GM12878 (cell line): ENCODE results near the gene ATP6V1F. TPM values are rescaled to one million over a fixed set of nuclear protein-coding genes. Genes with fewer than 3 reads are reported as not detected.

Experiments used
- ATAC-seq: fragments of 200-7000 bp; cut with Tn5 transposase; 3 replicates; pipeline ENCODE4 v1.9.1; 2020; ENCODE audit warnings: mild to moderate bottlenecking, moderate library complexity
- BruUV-seq: library from RNA; stranded (reverse); fragments of 400-500 nt; replicated peaks from 2 replicates; lab custom pipeline; 2021; lab: Mats Ljungman, UMichigan
- CTCF ChIA-PET: fragments of 300-600 bp; sonication (Branson Sonifier 250); formaldehyde crosslinking; extraction: SDS; loops from one replicate; lab custom pipeline; 2021; ENCODE audit warnings: inconsistent platforms; lab: Yijun Ruan, JAX
- POLR2A ChIA-PET: fragments of 350-600 bp; formaldehyde crosslinking; extraction: SDS; loops from one replicate; lab custom pipeline; 2021; ENCODE audit warnings: inconsistent platforms; lab: Charles Lee
- RAD21 ChIA-PET: fragments of 300-600 bp; sonication (Branson Sonifier 250); formaldehyde crosslinking; loops from one replicate; lab custom pipeline; 2023; ENCODE audit warnings: antibody characterized with exemption; ENCODE audit not compliant: unreplicated experiment; lab: Charles Lee
- SMC1A ChIA-PET: fragments of 300-600 bp; sonication (Branson Sonifier 250); formaldehyde crosslinking; loops from one replicate; lab custom pipeline; 2023; ENCODE audit not compliant: unreplicated experiment, uncharacterized antibody; lab: Charles Lee
- DNase-seq: peaks from one replicate; pipeline ENCODE4 v3.0.0-alpha.2; 2011; ENCODE audit warnings: low read depth, low spot score
- FAIRE-seq: peaks from 3 replicates; lab custom pipeline; 2011; peaks lifted over from hg19 to GRCh38; lab: Jason Lieb, UNC
- H2AFZ ChIP-seq: 2 replicates; pipeline ENCODE4 v1.6.0; 2011; ENCODE audit warnings: low read depth, low read length, control low read depth; ENCODE audit not compliant: control insufficient read depth
- H3K27ac ChIP-seq: 2 replicates; pipeline ENCODE4 v1.5.1; 2011; ENCODE audit warnings: control low read depth; ENCODE audit not compliant: control insufficient read depth, insufficient read depth
- H3K27me3 ChIP-seq, 2 experiments: replicated peaks in 1 of 2; 2 replicates each; pipeline versions ENCODE4 v1.6.0 to v1.6.1; 2011; ENCODE audit warnings: low read length in 1 of 2; ENCODE audit not compliant: control insufficient read depth in 2 of 2, insufficient read depth in 2 of 2
- H3K36me3 ChIP-seq, 2 experiments: 2 replicates each; pipeline ENCODE4 v1.5.1; 2011; ENCODE audit warnings: low read length in 1 of 2; ENCODE audit not compliant: control insufficient read depth in 2 of 2, insufficient read depth in 2 of 2
- H3K4me1 ChIP-seq: 2 replicates; pipeline ENCODE4 v1.6.1; 2011; ENCODE audit warnings: mild to moderate bottlenecking, low read length, moderate library complexity, mixed read lengths; ENCODE audit not compliant: control insufficient read depth, insufficient read depth
- H3K4me2 ChIP-seq: 2 replicates; pipeline ENCODE4 v1.6.0; 2011; ENCODE audit warnings: control low read depth; ENCODE audit not compliant: control insufficient read depth, insufficient read depth
- H3K4me3 ChIP-seq: fragments of 200-600 bp; sonication (generic); 2 replicates; pipeline ENCODE4 v1.5.1; 2016
- H3K79me2 ChIP-seq: 2 replicates; pipeline ENCODE4 v1.6.0; 2011; ENCODE audit warnings: low read length; ENCODE audit not compliant: control insufficient read depth, insufficient read depth
- H3K9ac ChIP-seq: 2 replicates; pipeline ENCODE4 v1.8.0; 2011; ENCODE audit warnings: low read length, control low read depth, mixed read lengths; ENCODE audit not compliant: control insufficient read depth, insufficient read depth
- H3K9me3 ChIP-seq: replicated peaks from 3 replicates; pipeline ENCODE4 v1.5.1; 2011; ENCODE audit warnings: mild to moderate bottlenecking, low read length; ENCODE audit not compliant: control insufficient read depth, insufficient read depth
- H4K20me1 ChIP-seq: 2 replicates; pipeline ENCODE4 v1.6.0; 2011; ENCODE audit not compliant: control insufficient read depth, insufficient read depth
- CBX5 ChIP-seq: sonication (generic); IDR thresholded peaks from 2 replicates; pipeline ENCODE4 v1.6.1; 2016; ENCODE audit warnings: low read depth, moderate library complexity, mild to moderate bottlenecking, inconsistent platforms
- CHD4 ChIP-seq: fragments of 200-600 bp; sonication (generic); IDR thresholded peaks from 2 replicates; pipeline ENCODE4 v1.6.1; 2016; ENCODE audit warnings: mild to moderate bottlenecking
- CREB1 ChIP-seq: IDR thresholded peaks from 2 replicates; pipeline ENCODE4 v1.6.1; 2012; ENCODE audit warnings: low read depth, mild to moderate bottlenecking, inconsistent platforms
- CTCF ChIP-seq, 3 experiments: IDR thresholded peaks in 2 of 3; conservative IDR thresholded peaks in 1 of 3; 2 replicates each; pipeline ENCODE4 v1.5.1; 2011; ENCODE audit warnings: low read depth in 3 of 3, low read length in 3 of 3, mild to moderate bottlenecking in 3 of 3, control low read depth in 2 of 3, moderate library complexity in 2 of 3, inconsistent platforms in 1 of 3, mixed read lengths in 1 of 3; ENCODE audit not compliant: control insufficient read depth in 2 of 3, insufficient read depth in 1 of 3; ENCODE audit errors: extremely low read depth in 1 of 3
- EGR1 ChIP-seq, 2 experiments: IDR thresholded peaks; 1 replicate in 1 of 2; 2 replicates in 1 of 2; pipeline ENCODE4 v1.6.1; 2011 to 2012; ENCODE audit warnings: low read depth in 2 of 2, low read length in 2 of 2, borderline replicate concordance in 1 of 2, mild to moderate bottlenecking in 1 of 2, moderate library complexity in 1 of 2
- IRF3 ChIP-seq: fragments of 450-650 bp; IDR thresholded peaks from 2 replicates; pipeline ENCODE4 v1.6.1; 2014; ENCODE audit warnings: mild to moderate bottlenecking
- RUNX3 ChIP-seq: IDR thresholded peaks from 2 replicates; pipeline ENCODE4 v1.6.1; 2012; ENCODE audit warnings: low read length, inconsistent platforms
- TCF7 ChIP-seq: IDR thresholded peaks from 2 replicates; pipeline ENCODE4 v1.6.1; 2014; ENCODE audit warnings: antibody characterized with exemption, borderline replicate concordance
- WGBS: methylation state at CpG from one replicate; pipeline ENCODE4 v1.1.6; 2016; ENCODE audit warnings: low lambda C conversion rate; ENCODE audit not compliant: insufficient replicate concordance, insufficient coverage; ENCODE audit errors: missing lambda C conversion rate; 5-methylcytosine and 5-hydroxymethylcytosine counted together
- in situ Hi-C: fragments of 300-500 bp; cut with MboI; formaldehyde crosslinking; loops from 9 replicates; pipeline ENCODE4 v1.14.3; 2018; ENCODE audit warnings: mixed read lengths
- intact Hi-C: fragments of 100-400 bp; cut with micrococcal nuclease; formaldehyde crosslinking; loops from one replicate; pipeline ENCODE4 v1.14.2; 2022; ENCODE audit not compliant: unreplicated experiment
- polyA plus RNA-seq, 11 experiments: library from polyadenylated mRNA; depleted of rRNA in 4 of 11; unstranded in 6 of 11; stranded (reverse) in 5 of 11; fragments of >200 nt; fragmentation: Nextera tagmentation in 4 of 11; fragmentation: Illumina TruSeq in 1 of 11; extraction: Ambion mirVana in 4 of 11; extraction: Trizol in 1 of 11; gene quantifications; 1 replicate in 1 of 11; 2 replicates in 10 of 11; pipeline versions ENCODE4 v1.2.1 to v1.2.3, GENCODE V29; 2011 to 2016; ENCODE audit warnings: inconsistent platforms in 2 of 11, missing spikeins in 2 of 11, low read depth in 1 of 11
- total RNA-seq, 4 experiments: library from RNA; depleted of rRNA in 3 of 4; stranded (reverse); fragments of >200 nt in 3 of 4; fragmentation: Illumina TruSeq in 1 of 4; extraction: Trizol in 1 of 4; gene quantifications; 2 replicates each; pipeline versions ENCODE4 v1.2.1 to v1.2.3, GENCODE V29; 2013 to 2021

The ATP6V1F gene
- total and polyA plus RNA-seq, 10 of the 15 experiments (the other 5 are each of a cell fraction or from before 2014, with no cell fraction given), result 111 to 343 (median 203) TPM

- no peaks in the 10 kb centered on the region for H4K20me1 ChIP-seq
- no peaks in the 10 kb centered on the region for H3K79me2 ChIP-seq
- ATAC-seq (peak; percentile 67), FAIRE-seq (no peak), DNase-seq (no peak)
- H3K27me3 ChIP-seq, result no peaks in the 10 kb centered on the region; a peak in 1 of 4 replicates
- TF ChIP-seq TCF7, result no peak
- TF ChIP-seq CHD4, result no peak
- peak; percentile 47; the same call in 1 of the 2 replicates for TF ChIP-seq CREB1
- SMC1A ChIA-PET, result no interaction called here
- WGBS, result 12% methylated on average over 17 of the region's 17 CpGs
- intact Hi-C loops (no loop called here), in situ Hi-C loops (no loop called here)
- POLR2A ChIA-PET, result no interaction called here
- H2AFZ ChIP-seq, result no peak overlapping the region
- RAD21 ChIA-PET, result interaction anchor here (1.3 kb wide), 1 partner anchor 368 kb away, joined by 3 read pairs; no protein-coding TSS in a partner anchor
- no peak overlapping the region for H3K27ac ChIP-seq
- no peak overlapping the region for H3K4me3 ChIP-seq
- CTCF ChIA-PET, result interaction anchor here (0.6 to 3.4 kb wide), 6 partner anchors 10 to 1043 kb away, joined by 3 to 21 read pairs (median 4); partner anchors contain the start of gene ATP6V1F
- H3K4me2 ChIP-seq, result no peak overlapping the region
- BruUV-seq, result no TSS peak
- no peaks in the 10 kb centered on the region; the same call in 1 of the 2 replicates for H3K4me1 ChIP-seq
- H3K36me3 ChIP-seq, result no peaks in the 10 kb centered on the region
- no peak overlapping the region for H3K9ac ChIP-seq
- H3K9me3 ChIP-seq, result no peaks in the 10 kb centered on the region
Observed at GRCh38 chr7:128841171-128841690, 21.4 kb upstream of the ATP6V1F start.

GRCh38 chr7:128841921-128842673 is 20.6 kb upstream of the ATP6V1F start:
- ChIA-PET RAD21 (interaction anchor here (1.0 to 1.4 kb wide), 4 partner anchors 42 to 367 kb away, joined by 3 to 6 read pairs (median 4); no protein-coding TSS in a partner anchor), CTCF (interaction anchor here (0.5 to 3.4 kb wide), 12 partner anchors 9 to 367 kb away, joined by 3 to 21 read pairs (median 4); partner anchors contain the start of gene ATP6V1F), POLR2A (no interaction called here), SMC1A (interaction anchor here (0.6 to 1.4 kb wide), 3 partner anchors 42 to 368 kb away, joined by 4 to 7 read pairs (median 5); no protein-coding TSS in a partner anchor)
- Histone ChIP-seq H3K9ac (no peak overlapping the region), H3K79me2 (no peaks in the 10 kb centered on the region), H3K36me3 (no peaks in the 10 kb centered on the region), H3K4me1 (no peaks in the 10 kb centered on the region; the same call in 1 of the 2 replicates), H3K9me3 (no peaks in the 10 kb centered on the region), H3K27ac (no peak overlapping the region), H3K27me3 (no peaks in the 10 kb centered on the region; a peak in 1 of 4 replicates), H2AFZ (no peak overlapping the region), H3K4me3 (no peak overlapping the region), H3K4me2 (no peak overlapping the region), H4K20me1 (no peaks in the 10 kb centered on the region)
- FAIRE-seq (no peak), ATAC-seq (peak; percentile 81), DNase-seq (no peak)
- in situ Hi-C loops (no loop called here), intact Hi-C loops (loop anchor here (1.0 kb wide), 2 partner anchors 41 to 249 kb away; no protein-coding TSS in a partner anchor)
- no TSS peak for BruUV-seq
- 45% methylated on average over 31 of the region's 35 CpGs for WGBS
- TF ChIP-seq CBX5 (no peak), CTCF (IDR thresholded peaks at IDR 0.05 in 2 of 3, conservative IDR thresholded peaks at IDR 0.05 in 1 of 3; ENCODE audit: control insufficient read depth in 2 of 3, extremely low read depth in 1 of 3, insufficient read depth in 1 of 3, low read depth in 3 of 3, low read length in 3 of 3) (peak; percentile 49 to 85 (median 52); a peak in 5 of 6 replicates), RUNX3 (peak; percentile 23; the same call in 1 of the 2 replicates), EGR1 (IDR thresholded peaks at IDR 0.05; ENCODE audit: borderline replicate concordance in 1 of 2, low read depth in 2 of 2, low read length in 2 of 2) (peak in 1 of 2 experiments; percentile 82; a peak in 2 of 3 replicates), IRF3 (no peak)
